H1 (cell line): ENCODE results near the gene NEGR1. TPM values are rescaled to one million over a fixed set of nuclear protein-coding genes. Genes with fewer than 3 reads are reported as not detected.

Experiments used
- CTCF ChIA-PET: fragments of 300-600 bp; sonication (Branson Sonifier 250); formaldehyde crosslinking; loops from one replicate; lab custom pipeline; 2021; ENCODE audit not compliant: partially characterized antibody; lab: Charles Lee
- POLR2A ChIA-PET: fragments of 300-600 bp; sonication (Branson Sonifier 250); formaldehyde crosslinking; loops from one replicate; lab custom pipeline; 2021; ENCODE audit warnings: inconsistent platforms; ENCODE audit not compliant: partially characterized antibody; lab: Charles Lee
- DNase-seq, 2 experiments: peaks; one replicate each; pipeline versions ENCODE4 v3.0.0 to v3.0.0-alpha.2; 2010 to 2022; ENCODE audit warnings: low spot score in 2 of 2, low read depth in 1 of 2, mixed read lengths in 1 of 2
- FAIRE-seq: peaks from 2 replicates; lab custom pipeline; 2011; peaks lifted over from hg19 to GRCh38; lab: Jason Lieb, UNC
- H2AFZ ChIP-seq: 2 replicates; pipeline ENCODE4 v1.8.1; 2012; ENCODE audit warnings: low read length, inconsistent platforms
- H2AK5ac ChIP-seq: 2 replicates; pipeline ENCODE4 v1.6.1; 2013; ENCODE audit warnings: low read depth, low read length
- H2BK120ac ChIP-seq: replicated peaks from 2 replicates; pipeline ENCODE3; 2013; ENCODE audit warnings: low read depth, low read length, inconsistent platforms
- H2BK12ac ChIP-seq: 2 replicates; pipeline ENCODE4 v1.6.1; 2013; ENCODE audit warnings: low read depth, low read length
- H2BK15ac ChIP-seq: 2 replicates; pipeline ENCODE4 v1.6.1; 2013; ENCODE audit warnings: low read length
- H2BK20ac ChIP-seq: 2 replicates; pipeline ENCODE4 v1.6.1; 2013; ENCODE audit warnings: low read length
- H2BK5ac ChIP-seq: 2 replicates; pipeline ENCODE4 v1.6.1; 2013; ENCODE audit warnings: low read depth, low read length
- H3K14ac ChIP-seq: 2 replicates; pipeline ENCODE4 v1.6.1; 2013; ENCODE audit warnings: inconsistent platforms; ENCODE audit not compliant: insufficient read length
- H3K18ac ChIP-seq: 2 replicates; pipeline ENCODE4 v1.6.1; 2013; ENCODE audit warnings: low read length; ENCODE audit errors: extremely low read depth
- H3K23ac ChIP-seq: 2 replicates; pipeline ENCODE4 v1.6.1; 2013; ENCODE audit warnings: inconsistent platforms; ENCODE audit not compliant: insufficient read length
- H3K23me2 ChIP-seq: 2 replicates; pipeline ENCODE4 v1.6.1; 2013; ENCODE audit warnings: low read depth, low read length
- H3K27ac ChIP-seq: 2 replicates; pipeline ENCODE4 v1.6.1; 2011; ENCODE audit warnings: low read depth, low read length, inconsistent platforms
- H3K27me3 ChIP-seq, 4 experiments: replicated peaks in 1 of 4; 1 replicate in 1 of 4; 2 replicates in 3 of 4; pipeline versions ENCODE4 v1.6.1 to v1.8.1; 2011 to 2013; ENCODE audit warnings: low read length in 3 of 4, mild to moderate bottlenecking in 3 of 4, inconsistent platforms in 2 of 4, mixed read lengths in 2 of 4, moderate library complexity in 1 of 4; ENCODE audit not compliant: control insufficient read depth in 3 of 4, insufficient read depth in 3 of 4; ENCODE audit errors: extremely low read depth in 1 of 4
- H3K36me3 ChIP-seq, 4 experiments: 2 replicates each; pipeline versions ENCODE4 v1.6.1 to v1.8.1; 2011 to 2013; ENCODE audit warnings: mild to moderate bottlenecking in 4 of 4, low read length in 3 of 4, moderate library complexity in 2 of 4, control low read depth in 1 of 4, inconsistent platforms in 1 of 4; ENCODE audit not compliant: insufficient read depth in 4 of 4, control insufficient read depth in 2 of 4
- H3K4ac ChIP-seq: replicated peaks from 2 replicates; pipeline ENCODE3; 2013; ENCODE audit warnings: low read length, low read depth, mixed read lengths, inconsistent platforms; ENCODE audit not compliant: insufficient read length
- H3K4me1 ChIP-seq, 4 experiments: replicated peaks in 1 of 4; 1 replicate in 1 of 4; 2 replicates in 3 of 4; pipeline versions ENCODE4 v1.6.1 to v1.8.1; 2011 to 2013; ENCODE audit warnings: low read length in 3 of 4, inconsistent platforms in 2 of 4, mixed read lengths in 1 of 4; ENCODE audit not compliant: insufficient read depth in 4 of 4, control insufficient read depth in 3 of 4
- H3K4me2 ChIP-seq, 2 experiments: 2 replicates each; pipeline versions ENCODE4 v1.6.1 to v1.8.1; 2011 to 2013; ENCODE audit warnings: low read depth in 2 of 2, low read length in 2 of 2, control low read depth in 1 of 2, inconsistent platforms in 1 of 2, mild to moderate bottlenecking in 1 of 2; ENCODE audit not compliant: insufficient read depth in 1 of 2
- H3K4me3 ChIP-seq, 4 experiments: fragments of 200-600, 300-600 bp in 1 of 4; sonication (generic), shearing (Covaris generic), sonication (Bioruptor Twin) in 1 of 4; 2 replicates each; pipeline versions ENCODE4 v1.5.1 to v1.8.1; 2011 to 2016; ENCODE audit warnings: low read length in 4 of 4, low read depth in 3 of 4, control low read depth in 2 of 4, inconsistent platforms in 2 of 4, mild to moderate bottlenecking in 2 of 4, mixed read lengths in 1 of 4, moderate library complexity in 1 of 4; ENCODE audit not compliant: insufficient read depth in 2 of 4; ENCODE audit errors: extremely low read depth in 1 of 4
- H3K56ac ChIP-seq: replicated peaks from 2 replicates; pipeline ENCODE3; 2013; ENCODE audit warnings: low read depth, mild to moderate bottlenecking, mixed read lengths, low read length, inconsistent platforms; ENCODE audit not compliant: insufficient read length
- H3K79me1 ChIP-seq: 2 replicates; pipeline ENCODE4 v1.6.1; 2013; ENCODE audit warnings: low read depth, low read length, control low read depth
- H3K79me2 ChIP-seq, 2 experiments: 2 replicates each; pipeline versions ENCODE4 v1.6.1 to v1.8.1; 2012 to 2013; ENCODE audit warnings: low read length in 2 of 2, mild to moderate bottlenecking in 2 of 2, inconsistent platforms in 1 of 2; ENCODE audit not compliant: insufficient read depth in 2 of 2, control insufficient read depth in 1 of 2
- H3K9ac ChIP-seq, 4 experiments: replicated peaks in 1 of 4; 1 replicate in 1 of 4; 2 replicates in 3 of 4; pipeline versions ENCODE4 v1.6.1 to v1.8.1; 2011 to 2013; ENCODE audit warnings: low read depth in 3 of 4, low read length in 3 of 4, control low read depth in 2 of 4, mild to moderate bottlenecking in 2 of 4, moderate library complexity in 2 of 4, inconsistent platforms in 1 of 4; ENCODE audit errors: extremely low read depth in 1 of 4
- H3K9me3 ChIP-seq, 2 experiments: 2 replicates each; pipeline versions ENCODE4 v1.6.1 to v1.8.1; 2012 to 2013; ENCODE audit warnings: mild to moderate bottlenecking in 2 of 2, moderate library complexity in 2 of 2, control low read depth in 1 of 2, inconsistent platforms in 1 of 2, low read depth in 1 of 2, low read length in 1 of 2, mixed read lengths in 1 of 2; ENCODE audit not compliant: insufficient read depth in 2 of 2
- H4K20me1 ChIP-seq, 2 experiments: replicated peaks in 1 of 2; 2 replicates each; pipeline versions ENCODE3 to v1.8.1; 2011 to 2013; ENCODE audit warnings: inconsistent platforms in 2 of 2, low read length in 2 of 2, mild to moderate bottlenecking in 1 of 2; ENCODE audit not compliant: insufficient read depth in 2 of 2, control insufficient read depth in 1 of 2
- H4K5ac ChIP-seq: 2 replicates; pipeline ENCODE4 v1.6.1; 2013; ENCODE audit warnings: low read length, low read depth, mixed read lengths, inconsistent platforms; ENCODE audit not compliant: insufficient read length
- H4K8ac ChIP-seq: 2 replicates; pipeline ENCODE4 v1.8.0; 2013; ENCODE audit warnings: mild to moderate bottlenecking, moderate library complexity, low read length, inconsistent platforms; ENCODE audit not compliant: insufficient read depth; ENCODE audit errors: extremely low read depth
- H4K91ac ChIP-seq: replicated peaks from 2 replicates; pipeline ENCODE3; 2013; ENCODE audit warnings: low read length, mixed read lengths, inconsistent platforms; ENCODE audit not compliant: insufficient read length
- BACH1 ChIP-seq: IDR thresholded peaks from 2 replicates; pipeline ENCODE4 v1.6.1; 2012; ENCODE audit warnings: low read length, improper control_type of control experiment
- HDAC2 ChIP-seq, 2 experiments: fragments of 300-600 bp in 1 of 2; sonication (generic) in 1 of 2; IDR thresholded peaks; 2 replicates each; pipeline ENCODE4 v1.6.1; 2011 to 2012; ENCODE audit warnings: low read depth in 2 of 2, low read length in 2 of 2, mild to moderate bottlenecking in 2 of 2, moderate library complexity in 2 of 2, borderline replicate concordance in 1 of 2, inconsistent platforms in 1 of 2
- RNF2 ChIP-seq: fragments of 200-900, 300-1000 bp; sonication (generic); IDR thresholded peaks from 2 replicates; pipeline ENCODE4 v1.7.1; 2016; ENCODE audit warnings: borderline replicate concordance, low read depth, mild to moderate bottlenecking, antibody characterized with exemption, low read length; ENCODE audit not compliant: poor library complexity, severe bottlenecking; ENCODE audit errors: missing control alignments
- RXRA ChIP-seq: IDR thresholded peaks from 2 replicates; pipeline ENCODE4 v1.6.1; 2011; ENCODE audit warnings: low read depth, mild to moderate bottlenecking, low read length, moderate library complexity; ENCODE audit not compliant: insufficient read depth
- SIX5 ChIP-seq: IDR thresholded peaks from 2 replicates; pipeline ENCODE4 v1.6.1; 2011; ENCODE audit warnings: mild to moderate bottlenecking, low read depth, low read length
- SP4 ChIP-seq: IDR thresholded peaks from 2 replicates; pipeline ENCODE4 v1.6.1; 2012; ENCODE audit warnings: low read length, inconsistent platforms
- WGBS, 2 experiments: shearing (Covaris generic) in 1 of 2; methylation state at CpG; one replicate each; pipeline versions ENCODE4 v1.1.6 to v1.1.7; 2013 to 2015; ENCODE audit warnings: low lambda C conversion rate in 2 of 2, mixed read lengths in 2 of 2, inconsistent platforms in 1 of 2, low coverage in 1 of 2, missing lambda C conversion rate in 1 of 2; ENCODE audit not compliant: insufficient replicate concordance in 2 of 2, insufficient coverage in 1 of 2, insufficient read length in 1 of 2; ENCODE audit errors: extremely low coverage in 1 of 2, missing lambda C conversion rate in 1 of 2; 5-methylcytosine and 5-hydroxymethylcytosine counted together
- polyA plus RNA-seq, 7 experiments: library from polyadenylated mRNA; depleted of rRNA in 3 of 7; stranded (reverse) in 5 of 7; unstranded in 2 of 7; fragments of >200 nt in 5 of 7; fragments of 200-250 nt in 2 of 7; gene quantifications; 1 replicate in 5 of 7; 2 replicates in 1 of 7; 4 replicates in 1 of 7; pipeline versions ENCODE4 v1.2.1 to v1.2.3, GENCODE V29; 2011 to 2013; ENCODE audit warnings: missing spikeins in 2 of 7, mixed read lengths in 2 of 7
- total RNA-seq: library from RNA; stranded (reverse); fragmentation: NEBNext Ultra II Directional; extraction: Animal tissue kit (Norgen Biotek cat#: 25700); gene quantifications from 2 replicates; pipeline ENCODE4 v1.2.1, GENCODE V29; 2021
- TF ChIP-seq, protein P1 (sequence below): IDR thresholded peaks from 2 replicates; pipeline ENCODE4 v1.6.1; 2011; ENCODE audit warnings: low read depth, mild to moderate bottlenecking, low read length; ENCODE audit not compliant: insufficient read depth
- TF ChIP-seq, protein P2 (sequence below): IDR thresholded peaks from 2 replicates; pipeline ENCODE4 v1.6.1; 2012; ENCODE audit warnings: low read length, inconsistent platforms
- TF ChIP-seq, protein P3 (sequence below): IDR thresholded peaks from 2 replicates; pipeline ENCODE4 v1.6.1; 2012; ENCODE audit warnings: inconsistent platforms

Gene NEGR1
- total and polyA plus RNA-seq, 2 of the 8 experiments (the other 6 are each of a cell fraction or from before 2014, with no cell fraction given): 0.71 to 1.3 TPM

DNA sequence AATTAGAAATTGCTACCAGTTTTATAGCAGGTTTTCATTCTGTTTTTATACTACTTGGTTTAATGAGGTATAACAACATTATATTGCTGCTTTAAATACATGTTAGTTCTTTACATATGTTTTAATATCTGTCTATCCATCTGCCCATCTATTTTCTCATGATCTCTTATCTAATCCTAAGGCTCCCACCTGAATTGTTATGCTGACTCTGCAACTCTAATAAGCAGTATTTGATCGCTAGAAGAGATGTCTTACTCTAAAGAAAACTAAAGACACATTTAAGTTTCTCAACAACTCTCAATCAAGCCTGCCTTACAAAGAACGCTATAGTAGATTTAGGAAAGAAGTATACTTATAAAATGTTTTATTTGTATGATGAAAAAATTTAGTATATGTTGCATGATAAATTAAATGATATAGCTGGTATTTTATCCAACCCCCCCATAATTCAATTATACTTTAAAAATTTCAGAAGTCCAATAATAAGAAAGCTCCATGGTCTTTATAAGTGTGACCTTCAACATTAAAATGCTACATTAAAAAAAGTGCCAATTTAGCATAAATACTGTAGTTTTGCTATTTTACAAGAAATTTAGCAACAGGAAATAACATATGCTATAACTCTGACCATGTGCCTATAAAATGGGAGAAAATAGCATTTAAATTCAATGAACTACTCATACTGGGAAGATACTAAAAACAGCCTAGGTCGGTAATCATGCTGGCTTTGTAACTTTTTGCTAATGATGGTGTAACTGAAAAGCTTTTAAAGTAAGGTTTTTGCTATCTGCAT, 180.3 kb downstream of the NEGR1 start:
- Histone ChIP-seq H3K18ac (no peak overlapping the region), H3K4me3 (no peak overlapping the region), H2BK120ac (no peak overlapping the region), H3K23me2 (no peaks in the 10 kb centered on the region), H3K4ac (no peak overlapping the region), H3K79me2 (no peaks in the 10 kb centered on the region), H3K56ac (no peak overlapping the region), H4K8ac (no peak overlapping the region), H2BK12ac (no peak overlapping the region), H4K5ac (no peak overlapping the region), H3K4me1 (no peaks in the 10 kb centered on the region), H2BK5ac (no peak overlapping the region), H3K27ac (no peak overlapping the region), H3K9me3 (no peaks in the 10 kb centered on the region), H3K79me1 (no peaks in the 10 kb centered on the region), H3K4me2 (no peak overlapping the region), H2AFZ (no peak overlapping the region), H3K23ac (no peak overlapping the region), H3K9ac (no peak overlapping the region), H2BK15ac (no peak overlapping the region), H2BK20ac (no peak overlapping the region), H3K14ac (no peak overlapping the region), H2AK5ac (no peak overlapping the region), H4K91ac (no peak overlapping the region), H4K20me1 (no peaks in the 10 kb centered on the region), H3K36me3 (no peaks in the 10 kb centered on the region), H3K27me3 (no peaks in the 10 kb centered on the region)
- WGBS, 2 experiments: 94% methylated on average over 3 of the region's 3 CpGs; no CpG with 5 or more reads in 1 of the 2 experiments
- ChIA-PET POLR2A (no interaction called here), CTCF (no interaction called here)
- no peak for DNase-seq
- no peak for FAIRE-seq
- TF ChIP-seq, protein P1, sequence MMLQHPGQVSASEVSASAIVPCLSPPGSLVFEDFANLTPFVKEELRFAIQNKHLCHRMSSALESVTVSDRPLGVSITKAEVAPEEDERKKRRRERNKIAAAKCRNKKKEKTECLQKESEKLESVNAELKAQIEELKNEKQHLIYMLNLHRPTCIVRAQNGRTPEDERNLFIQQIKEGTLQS: no peak
- TF ChIP-seq HDAC2 (IDR thresholded peaks at IDR 0.05; ENCODE audit: borderline replicate concordance in 1 of 2, low read depth in 2 of 2, low read length in 2 of 2) (no peak), BACH1 (no peak), RXRA (no peak), SIX5 (no peak), RNF2 (no peak), SP4 (no peak)
- TF ChIP-seq, protein P2, sequence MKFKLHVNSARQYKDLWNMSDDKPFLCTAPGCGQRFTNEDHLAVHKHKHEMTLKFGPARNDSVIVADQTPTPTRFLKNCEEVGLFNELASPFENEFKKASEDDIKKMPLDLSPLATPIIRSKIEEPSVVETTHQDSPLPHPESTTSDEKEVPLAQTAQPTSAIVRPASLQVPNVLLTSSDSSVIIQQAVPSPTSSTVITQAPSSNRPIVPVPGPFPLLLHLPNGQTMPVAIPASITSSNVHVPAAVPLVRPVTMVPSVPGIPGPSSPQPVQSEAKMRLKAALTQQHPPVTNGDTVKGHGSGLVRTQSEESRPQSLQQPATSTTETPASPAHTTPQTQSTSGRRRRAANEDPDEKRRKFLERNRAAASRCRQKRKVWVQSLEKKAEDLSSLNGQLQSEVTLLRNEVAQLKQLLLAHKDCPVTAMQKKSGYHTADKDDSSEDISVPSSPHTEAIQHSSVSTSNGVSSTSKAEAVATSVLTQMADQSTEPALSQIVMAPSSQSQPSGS: no peak
- TF ChIP-seq, protein P3, sequence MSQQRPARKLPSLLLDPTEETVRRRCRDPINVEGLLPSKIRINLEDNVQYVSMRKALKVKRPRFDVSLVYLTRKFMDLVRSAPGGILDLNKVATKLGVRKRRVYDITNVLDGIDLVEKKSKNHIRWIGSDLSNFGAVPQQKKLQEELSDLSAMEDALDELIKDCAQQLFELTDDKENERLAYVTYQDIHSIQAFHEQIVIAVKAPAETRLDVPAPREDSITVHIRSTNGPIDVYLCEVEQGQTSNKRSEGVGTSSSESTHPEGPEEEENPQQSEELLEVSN: no peak
